Dedifferentiated amniotic fluid mesenchymal stem cell (primary cell): Measurements from ENCODE around the gene KCNE4.
"Not testable (repeated sequence)": the region's sequence is repeated elsewhere in the genome, so short reads cannot be mapped to it uniquely, and the experiment has no call there.

ENCODE experiments used
- DNase-seq: peaks from one replicate; pipeline ENCODE4 v3.0.0-alpha.2; 2016; ENCODE audit errors: extremely low spot score

KCNE4 gene

GRCh38 chr2:223056701-223057418 is 4.9 kb downstream of the KCNE4 start:
- DNase-seq: no peak

GRCh38 chr2:223057569-223057968 is 5.6 kb downstream of the KCNE4 start:
- no peak for DNase-seq

GRCh38 chr2:223058952-223059716 is 7.1 kb downstream of the KCNE4 start:
- DNase-seq: no peak

GRCh38 chr2:223060201-223060825 is 8.3 kb downstream of the KCNE4 start:
- no peak for DNase-seq

GRCh38 chr2:223062396-223062795 is 10.4 kb downstream of the KCNE4 start:
- no peak for DNase-seq

- no peak for DNase-seq
Observed at GRCh38 chr2:223065107-223065506, 13.1 kb downstream of the KCNE4 start.

- no peak for DNase-seq
Observed at GRCh38 chr2:223066721-223067120, 14.7 kb downstream of the KCNE4 start.

- no peak for DNase-seq
Observed at GRCh38 chr2:223068071-223068470, 16.1 kb downstream of the KCNE4 start.

GRCh38 chr2:223069465-223069864 is 17.5 kb downstream of the KCNE4 start:
- no peak for DNase-seq

- DNase-seq: no peak
Observed at GRCh38 chr2:223069988-223070387, 18.0 kb downstream of the KCNE4 start.

GRCh38 chr2:223071139-223071538 is 19.1 kb downstream of the KCNE4 start:
- no peak for DNase-seq

- no peak for DNase-seq
Observed at GRCh38 chr2:223072826-223073225, 20.8 kb downstream of the KCNE4 start.

- no peak for DNase-seq
Observed at GRCh38 chr2:223075301-223076270, 23.6 kb downstream of the KCNE4 start.

- no peak for DNase-seq
Observed at GRCh38 chr2:223076573-223076972, 24.6 kb downstream of the KCNE4 start.

GRCh38 chr2:223078482-223078881 is 26.5 kb downstream of the KCNE4 start:
- DNase-seq: no peak

GRCh38 chr2:223079378-223079777 is 27.4 kb downstream of the KCNE4 start:
- no peak for DNase-seq

- DNase-seq: no peak
Observed at GRCh38 chr2:223079925-223080324, 27.9 kb downstream of the KCNE4 start.

GRCh38 chr2:223080790-223081360 is 28.9 kb downstream of the KCNE4 start:
- DNase-seq: not testable (repeated sequence)

- DNase-seq: no peak
Observed at GRCh38 chr2:223081789-223082188, 29.8 kb downstream of the KCNE4 start.

- DNase-seq: no peak
Observed at GRCh38 chr2:223082706-223083105, 30.7 kb downstream of the KCNE4 start.

GRCh38 chr2:223083402-223084070 is 31.5 kb downstream of the KCNE4 start:
- DNase-seq: no peak
